ENCODE results near the gene AMN.

DNA sequence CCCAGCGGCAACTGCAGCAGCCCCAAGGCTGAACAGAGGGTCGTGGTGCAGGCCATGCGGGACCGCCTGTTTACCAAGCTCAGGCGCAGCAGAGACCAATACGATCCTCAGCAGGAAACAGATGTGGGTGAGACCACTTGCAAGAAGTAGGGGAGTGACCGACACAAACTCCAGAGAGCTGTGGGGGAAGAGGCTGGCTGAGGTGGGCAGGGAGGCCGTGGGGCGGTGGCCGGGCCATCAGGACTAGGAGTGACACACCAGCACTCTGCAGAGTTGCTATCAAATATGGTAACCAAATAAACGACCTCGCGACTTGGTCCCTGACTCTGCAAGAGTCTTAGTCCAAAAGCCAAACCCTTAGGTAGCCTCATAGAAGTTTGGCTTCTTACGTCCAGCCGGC lies 30.6 kb downstream of the AMN start:
- TF ChIP-seq POLR2A (IDR thresholded peaks at IDR 0.05): no peak
- TF ChIP-seq, protein P1, sequence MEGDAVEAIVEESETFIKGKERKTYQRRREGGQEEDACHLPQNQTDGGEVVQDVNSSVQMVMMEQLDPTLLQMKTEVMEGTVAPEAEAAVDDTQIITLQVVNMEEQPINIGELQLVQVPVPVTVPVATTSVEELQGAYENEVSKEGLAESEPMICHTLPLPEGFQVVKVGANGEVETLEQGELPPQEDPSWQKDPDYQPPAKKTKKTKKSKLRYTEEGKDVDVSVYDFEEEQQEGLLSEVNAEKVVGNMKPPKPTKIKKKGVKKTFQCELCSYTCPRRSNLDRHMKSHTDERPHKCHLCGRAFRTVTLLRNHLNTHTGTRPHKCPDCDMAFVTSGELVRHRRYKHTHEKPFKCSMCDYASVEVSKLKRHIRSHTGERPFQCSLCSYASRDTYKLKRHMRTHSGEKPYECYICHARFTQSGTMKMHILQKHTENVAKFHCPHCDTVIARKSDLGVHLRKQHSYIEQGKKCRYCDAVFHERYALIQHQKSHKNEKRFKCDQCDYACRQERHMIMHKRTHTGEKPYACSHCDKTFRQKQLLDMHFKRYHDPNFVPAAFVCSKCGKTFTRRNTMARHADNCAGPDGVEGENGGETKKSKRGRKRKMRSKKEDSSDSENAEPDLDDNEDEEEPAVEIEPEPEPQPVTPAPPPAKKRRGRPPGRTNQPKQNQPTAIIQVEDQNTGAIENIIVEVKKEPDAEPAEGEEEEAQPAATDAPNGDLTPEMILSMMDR (IDR thresholded peaks at IDR 0.05): no peak
- TF ChIP-seq EP300 (IDR thresholded peaks at IDR 0.05): no peak
